HepG2 (cell line): ENCODE measurements around the gene ZNF491. TPM values are rescaled to one million over a fixed set of nuclear protein-coding genes. Genes with fewer than 3 reads are reported as not detected.
"Not testable (repeated sequence)": the region's sequence is repeated elsewhere in the genome, so short reads cannot be mapped to it uniquely, and the experiment has no call there.

ENCODE experiments used
- ATAC-seq: fragments of 200-7000 bp; cut with Tn5 transposase; 3 replicates; pipeline ENCODE4 v1.9.1; 2020; ENCODE audit warnings: mild to moderate bottlenecking, moderate library complexity
- BruUV-seq: library from RNA; stranded (reverse); fragments of 400-500 nt; replicated peaks from 2 replicates; lab custom pipeline; 2021; lab: Mats Ljungman, UMichigan
- CTCF ChIA-PET: fragments of 300-600 bp; formaldehyde crosslinking; extraction: SDS; loops from one replicate; lab custom pipeline; 2021; ENCODE audit warnings: low total read pairs, inconsistent platforms, low intra/inter-chr PET ratio; lab: Yijun Ruan, JAX
- POLR2A ChIA-PET: fragments of 350-600 bp; sonication (Branson Sonifier 250); formaldehyde crosslinking; loops from one replicate; lab custom pipeline; 2020; ENCODE audit warnings: antibody characterized with exemption, inconsistent platforms; lab: Yijun Ruan, JAX
- DNase-seq: peaks from one replicate; pipeline ENCODE4 v3.0.0-alpha.2; 2015; ENCODE audit warnings: low spot score
- FAIRE-seq: peaks from 3 replicates; lab custom pipeline; 2011; peaks lifted over from hg19 to GRCh38; lab: Jason Lieb, UNC
- H2AFZ ChIP-seq: one replicate; pipeline ENCODE4 v1.6.1; 2011; ENCODE audit warnings: low read length, inconsistent platforms
- H3K27ac ChIP-seq: fragments of 300-600 bp; 3 replicates; pipeline ENCODE4 v1.8.0; 2011; ENCODE audit warnings: mixed run types, mild to moderate bottlenecking, mixed read lengths, low read length, inconsistent platforms; ENCODE audit not compliant: insufficient read depth; ENCODE audit errors: extremely low read length
- H3K27me3 ChIP-seq, 2 experiments: fragments of 200-600 bp in 1 of 2; 2 replicates in 1 of 2; 3 replicates in 1 of 2; pipeline versions ENCODE4 v1.6.0 to v1.8.0; 2011; ENCODE audit warnings: low read length in 2 of 2, mild to moderate bottlenecking in 2 of 2, moderate library complexity in 2 of 2, inconsistent platforms in 1 of 2; ENCODE audit not compliant: insufficient read depth in 2 of 2, control insufficient read depth in 1 of 2
- H3K36me3 ChIP-seq, 2 experiments: fragments of 200-600 bp in 1 of 2; replicated peaks in 1 of 2; 2 replicates in 1 of 2; 3 replicates in 1 of 2; pipeline versions ENCODE4 v1.5.1 to v1.8.0; 2011; ENCODE audit warnings: low read length in 2 of 2, inconsistent platforms in 1 of 2; ENCODE audit not compliant: insufficient read depth in 2 of 2, control insufficient read depth in 1 of 2
- H3K4me1 ChIP-seq: 2 replicates; pipeline ENCODE4 v1.5.1; 2012; ENCODE audit warnings: low read length, inconsistent platforms; ENCODE audit not compliant: insufficient read depth
- H3K4me2 ChIP-seq: 2 replicates; pipeline ENCODE4 v1.6.0; 2011; ENCODE audit warnings: low read depth, low read length, inconsistent platforms
- H3K4me3 ChIP-seq, 3 experiments: fragments of 200-600 bp in 1 of 3; sonication (generic), shearing (Covaris generic) in 1 of 3; replicated peaks in 1 of 3; 2 replicates each; pipeline ENCODE4 v1.5.1; 2011 to 2016; ENCODE audit warnings: low read length in 3 of 3, inconsistent platforms in 2 of 3, low read depth in 2 of 3, mild to moderate bottlenecking in 2 of 3, control low read depth in 1 of 3, mixed read lengths in 1 of 3; ENCODE audit not compliant: insufficient read depth in 1 of 3
- H3K79me2 ChIP-seq: one replicate; pipeline ENCODE4 v1.6.1; 2011; ENCODE audit warnings: low read length, inconsistent platforms; ENCODE audit not compliant: insufficient read depth
- H3K9ac ChIP-seq: 2 replicates; pipeline ENCODE4 v1.6.0; 2011; ENCODE audit warnings: mild to moderate bottlenecking, low read depth, low read length, inconsistent platforms; ENCODE audit not compliant: insufficient read depth
- H3K9me3 ChIP-seq: 2 replicates; pipeline ENCODE4 v1.5.1; 2012; ENCODE audit warnings: mild to moderate bottlenecking, low read length
- H4K20me1 ChIP-seq: 2 replicates; pipeline ENCODE4 v1.6.0; 2011; ENCODE audit warnings: inconsistent platforms, mild to moderate bottlenecking, low read length, moderate library complexity; ENCODE audit not compliant: insufficient read depth
- ATF7-NPFF ChIP-seq: sonication (generic); formaldehyde crosslinking; IDR thresholded peaks from 2 replicates; pipeline ENCODE4 v1.8.1; 2023; ENCODE audit warnings: mild to moderate bottlenecking, low read depth, missing genetic modification reagents, moderate library complexity
- GATA4 ChIP-seq: sonication (generic); IDR thresholded peaks from 2 replicates; pipeline ENCODE4 v1.6.1; 2016; ENCODE audit warnings: antibody characterized with exemption, low read depth, borderline replicate concordance
- NPAS2 ChIP-seq: sonication (generic); formaldehyde crosslinking; IDR thresholded peaks from 2 replicates; pipeline ENCODE4 v1.8.0; 2022; ENCODE audit warnings: mild to moderate bottlenecking, missing genetic modification reagents, borderline replicate concordance
- SNAI1 ChIP-seq: sonication (generic); formaldehyde crosslinking; IDR thresholded peaks from 2 replicates; pipeline ENCODE4 v1.5.0; 2020; ENCODE audit warnings: mild to moderate bottlenecking, missing genetic modification reagents, borderline replicate concordance
- THAP9 ChIP-seq: sonication (generic); formaldehyde crosslinking; IDR thresholded peaks from 2 replicates; pipeline ENCODE4; 2020; ENCODE audit warnings: missing genetic modification reagents, mild to moderate bottlenecking, borderline replicate concordance
- ZFP36 ChIP-seq: fragments of 150-350 bp; IDR thresholded peaks from 2 replicates; pipeline ENCODE4 v1.6.1; 2018; ENCODE audit warnings: borderline replicate concordance, low read length, low read depth; ENCODE audit not compliant: partially characterized antibody
- WGBS: methylation state at CpG from one replicate; pipeline ENCODE4 v1.1.6; 2017; ENCODE audit warnings: low lambda C conversion rate; 5-methylcytosine and 5-hydroxymethylcytosine counted together
- in situ Hi-C: cut with HindIII; loops from 2 replicates; pipeline ENCODE4 v1.10.0; 2017; ENCODE audit warnings: low pct_unique_long_range_greater_than_20kb; ENCODE audit not compliant: extremely low pct_ligation_motif_present
- intact Hi-C: fragments of 100-400 bp; cut with micrococcal nuclease; formaldehyde crosslinking; loops from one replicate; pipeline ENCODE4 v1.10.0; 2022; ENCODE audit not compliant: unreplicated experiment
- polyA plus RNA-seq, 8 experiments: library from polyadenylated mRNA; depleted of rRNA in 3 of 8; stranded (reverse) in 7 of 8; unstranded in 1 of 8; fragments of >200 nt; fragmentation: Illumina TruSeq in 4 of 8; extraction: Trizol in 4 of 8; gene quantifications; 2 replicates each; pipeline versions ENCODE4 v1.2.1 to v1.2.3, GENCODE V29; 2011 to 2016; ENCODE audit warnings: low read depth in 4 of 8, missing spikeins in 1 of 8, mixed read lengths in 1 of 8; ENCODE audit not compliant: insufficient read depth in 1 of 8
- total RNA-seq, 5 experiments: library from RNA; depleted of rRNA; stranded (reverse); fragments of >200 nt; fragmentation: Illumina TruSeq; extraction: Trizol; gene quantifications; 2 replicates each; pipeline ENCODE4 v1.2.3, GENCODE V29; 2016; ENCODE audit warnings: low read depth in 1 of 5

The ZNF491 gene
- total and polyA plus RNA-seq, 2 of the 13 experiments (the other 11 are each of a cell fraction or from before 2014, with no cell fraction given): 0.57 to 2.2 TPM

GRCh38 chr19:11848594-11849469, 50.5 kb downstream of the ZNF491 start, which contains the start of gene ZNF439 (continued):
- TF ChIP-seq ZFP36 (no peak), ATF7-NPFF (CRISPR knock-in tag) (peak; percentile 79; the same call in 1 of the 2 replicates), THAP9 (CRISPR knock-in tag) (peak; percentile 73; the same call in 1 of the 2 replicates), GATA4 (0 out of 2 replicates have a peak, but pooled peaks have one; percentile 33), SNAI1 (CRISPR knock-in tag) (no peak), NPAS2 (CRISPR knock-in tag) (no peak)
- TF ChIP-seq, all 625 proteins: peak for 161

- H3K36me3 ChIP-seq, BruUV-seq, intact Hi-C loops: not testable (repeated sequence)
These were observed 52.0 kb downstream of the ZNF491 start for GRCh38 chr19:11850289-11850688.

More at GRCh38 chr19:11850289-11850688, 52.0 kb downstream of the ZNF491 start:
- FAIRE-seq, H3K9me3 ChIP-seq, H3K27me3 ChIP-seq, DNase-seq, H3K27ac ChIP-seq, CTCF ChIA-PET, H4K20me1 ChIP-seq, POLR2A ChIA-PET, H3K79me2 ChIP-seq, H3K4me2 ChIP-seq, ATAC-seq, H2AFZ ChIP-seq, in situ Hi-C loops, H3K4me3 ChIP-seq, H3K9ac ChIP-seq: not testable (repeated sequence)
- 94% methylated on average over 4 of the region's 4 CpGs for WGBS
- H3K4me1 ChIP-seq: peaks cover 24% of the 10 kb centered on the region
